Renal cortex interstitium (tissue), 15 donors: ENCODE data around the gene SLC17A6. TPM values are rescaled to one million over a fixed set of nuclear protein-coding genes. Genes with fewer than 3 reads are reported as not detected.

Experiments
- DNase-seq, 11 donors: peaks; one replicate each; pipeline ENCODE4 v3.0.0-alpha.2; 2013; ENCODE audit warnings: low read depth in 9 of 11, low spot score in 4 of 11; ENCODE audit errors: extremely low read depth in 1 of 11
- long read RNA-seq, 16 experiments: transcript quantifications; one replicate each; lab custom pipeline, GENCODE V29; 2026
- polyA plus RNA-seq, 3 donors: library from polyadenylated mRNA; unstranded; fragments of 120-200 nt; gene quantifications; one replicate each; pipeline ENCODE4 v1.2.1, GENCODE V29; 2013; ENCODE audit not compliant: insufficient read length in 3 of 3

The SLC17A6 gene
- under 1 TPM in 1 of 3 donors, not detected in 2; 0.03 TPM for polyA plus RNA-seq
- long read RNA-seq, donor 1 = 0 reads
- long read RNA-seq, donor 2 = 0 reads
- long read RNA-seq, donor 3 = 0 reads
- long read RNA-seq, donor 4 = 0 reads
- long read RNA-seq, donor 5 = 0 reads
- long read RNA-seq, donor 6 = 0 reads
- long read RNA-seq, donor 7 = 0 reads
- long read RNA-seq, donor 8 = 0 reads
- long read RNA-seq, donor 9 = 0 reads
- long read RNA-seq, donor 10 = 0 reads
- long read RNA-seq, donor 11 = 0 reads
- long read RNA-seq, donor 12 = 0 reads
- long read RNA-seq, donor 13 = 0 reads
- long read RNA-seq, donor 14 = 0 reads
- long read RNA-seq, donor 15 = 0 reads
- long read RNA-seq, donor 16 = 0 reads

DNA sequence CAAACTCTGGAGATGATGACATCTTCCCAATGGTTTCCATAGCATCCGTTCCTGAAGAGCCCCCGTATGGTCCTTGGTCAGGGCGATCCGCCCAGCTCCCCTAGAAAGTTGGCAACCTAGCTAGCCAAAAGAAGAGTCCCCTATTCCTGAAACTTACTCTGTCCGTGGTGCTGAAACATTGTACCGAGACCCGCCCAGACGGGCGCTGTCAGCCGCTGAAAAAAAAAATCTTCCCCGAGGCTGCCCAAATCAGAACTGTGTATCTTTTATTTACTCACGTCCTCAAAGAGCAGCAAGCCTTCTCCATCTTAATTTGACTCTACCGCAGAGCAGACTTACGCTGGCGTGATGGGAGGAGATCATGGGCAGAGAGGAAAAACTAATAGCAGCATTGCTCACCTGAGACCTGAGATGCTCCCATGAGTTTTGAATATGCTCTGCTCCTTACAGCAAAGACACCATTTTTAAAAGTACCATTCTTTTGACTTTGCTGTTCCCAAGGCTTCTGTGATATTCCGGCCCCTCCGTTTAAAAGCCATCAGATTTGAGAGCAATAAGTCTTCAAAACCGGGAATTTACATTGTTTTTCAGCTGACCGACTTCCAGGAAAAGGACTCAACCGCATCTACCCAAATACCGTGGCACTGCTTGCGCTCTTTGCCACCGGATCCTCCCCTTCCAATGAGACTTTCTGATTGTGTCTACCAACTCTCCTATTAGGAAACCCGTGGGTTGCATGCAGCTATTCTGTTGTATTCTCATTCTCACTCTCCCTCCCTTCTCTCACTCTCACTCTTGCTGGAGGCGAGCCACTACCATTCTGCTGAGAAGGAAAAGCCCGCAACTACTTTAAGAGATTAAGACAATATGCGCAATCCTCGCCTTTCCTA lies at the start of gene SLC17A6:
Gene SLC17A6, plus strand, starts transcription at position 786 of the 890 bp plus-strand sequence. CDS start 153 bp downstream, outside the sequence.
- peak; percentile 33 to 73 (median 50) for DNase-seq

DNA sequence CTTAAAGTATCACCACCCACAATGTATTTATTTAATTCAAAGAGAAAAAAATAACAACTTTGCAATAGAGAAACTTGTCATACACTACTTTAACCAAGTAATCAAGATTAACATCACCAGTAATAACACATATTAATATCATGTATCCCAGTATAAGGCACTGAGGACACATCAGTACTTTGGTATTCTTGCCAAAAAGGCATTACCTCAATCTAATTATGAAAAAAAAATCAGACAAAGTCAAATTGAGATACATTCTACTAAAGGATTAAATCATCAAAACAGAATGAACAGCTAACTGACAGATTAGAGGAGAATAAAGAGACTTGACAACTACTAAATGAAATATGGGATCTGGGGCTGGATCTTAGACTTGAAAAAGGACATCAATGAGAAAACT lies 35.8 kb upstream of the SLC17A6 start:
- DNase-seq = no peak

DNA sequence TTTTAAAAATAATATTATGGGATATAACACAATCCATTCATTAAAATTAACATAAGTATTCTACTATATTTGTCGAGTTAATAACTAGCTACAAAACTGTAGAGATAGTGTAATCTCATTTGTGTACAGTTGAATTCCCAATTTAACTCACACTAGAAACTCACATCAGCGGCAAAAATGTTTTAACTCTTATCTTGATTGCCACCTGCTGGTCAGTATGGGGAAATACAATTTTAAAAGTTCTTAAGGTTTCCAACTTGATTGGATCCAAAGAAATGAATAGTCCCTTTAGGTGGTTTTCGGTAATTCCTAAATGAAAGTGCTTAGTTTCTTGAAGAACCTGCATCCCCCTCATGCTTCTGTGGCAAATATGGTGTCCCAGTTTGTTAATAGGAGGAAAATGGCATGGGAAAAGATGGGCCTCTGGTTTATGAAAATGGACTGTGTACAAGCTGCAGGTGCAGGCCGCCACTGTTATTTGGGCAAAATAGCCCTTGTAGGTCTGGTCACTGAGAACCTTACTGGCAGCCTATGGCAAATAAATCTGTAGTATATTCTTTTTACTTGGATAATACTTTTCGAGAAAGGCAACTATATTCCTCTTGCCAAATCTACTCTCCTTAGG lies 33.7 kb upstream of the SLC17A6 start:
- peak in 5 of 11 donors; percentile 1 to 25 (median 7) for DNase-seq

DNA sequence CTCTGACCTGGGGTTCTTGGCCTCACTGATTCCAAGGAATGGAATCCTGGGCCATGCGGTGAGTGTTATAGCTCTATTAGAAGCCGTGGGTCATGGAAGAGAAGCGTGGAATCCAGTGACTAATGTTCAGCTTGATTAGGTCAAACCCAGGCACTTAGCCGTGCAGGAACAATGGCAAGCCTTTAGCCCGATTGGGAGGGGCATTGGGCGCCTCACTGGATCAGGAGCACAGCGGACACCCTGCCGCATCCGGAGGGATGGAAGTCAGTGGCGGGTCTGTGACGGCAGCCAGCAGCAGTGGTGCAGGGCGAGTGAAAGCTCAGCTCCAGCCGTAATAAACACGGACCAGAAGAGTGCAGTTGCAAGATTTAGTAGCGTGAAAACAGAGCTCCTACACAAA lies 20.5 kb upstream of the SLC17A6 start:
- no peak for DNase-seq

DNA sequence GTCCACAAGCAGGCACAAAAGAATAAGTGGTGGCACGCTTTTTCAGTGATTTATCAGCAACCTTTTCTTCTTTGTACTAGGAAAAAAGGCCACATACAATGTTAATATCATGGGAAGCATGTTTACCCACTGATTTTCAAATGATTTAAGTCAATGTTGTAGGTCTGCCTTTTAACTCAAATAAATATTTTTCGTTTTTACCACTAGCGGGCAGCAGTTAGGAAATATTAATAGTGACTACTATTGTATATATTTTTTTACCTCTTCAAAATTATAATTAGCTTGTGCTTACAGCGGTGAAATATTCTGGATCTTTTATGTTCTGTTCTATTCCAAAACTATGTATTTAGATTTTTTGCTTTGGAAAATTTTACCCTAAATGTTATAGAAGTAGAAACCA lies 6.4 kb upstream of the SLC17A6 start:
- DNase-seq = no peak

DNA sequence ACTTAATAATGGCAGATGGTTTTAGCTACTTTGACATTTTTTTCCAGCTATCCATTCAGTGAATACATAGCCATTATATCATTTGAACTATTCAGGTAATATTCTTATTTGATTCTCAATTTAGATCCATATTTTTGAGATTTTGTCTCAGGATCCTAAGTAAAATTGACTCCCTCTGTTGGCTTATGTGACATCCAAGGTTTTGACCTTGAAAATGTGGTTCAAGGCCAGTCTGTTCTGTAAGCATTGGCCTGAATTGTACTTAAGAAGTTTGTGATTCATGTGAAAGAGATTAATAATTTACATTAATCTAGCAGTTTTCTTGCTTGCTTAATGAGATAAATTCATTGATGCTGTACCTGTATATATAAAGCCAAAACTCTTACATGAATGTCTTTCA lies 1.6 kb upstream of the SLC17A6 start:
- no peak for DNase-seq

DNA sequence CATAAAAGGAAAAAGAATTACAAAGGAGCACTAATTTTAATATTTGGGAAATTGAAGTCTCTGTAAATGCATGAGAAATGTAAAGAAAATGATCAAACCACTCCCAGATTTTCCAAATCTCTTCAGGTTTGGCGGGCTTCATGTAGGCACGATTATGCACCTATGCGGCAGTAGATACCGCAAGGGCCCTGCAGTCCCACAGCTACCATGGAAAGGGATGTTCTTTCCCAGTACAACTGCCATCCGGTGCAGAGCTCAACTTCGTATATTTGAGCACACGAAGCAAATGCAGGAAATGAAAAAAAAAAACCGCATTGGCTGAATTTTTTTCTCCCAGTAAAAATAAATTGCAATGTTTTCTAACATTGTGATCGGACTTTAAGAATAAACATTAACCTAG lies 1.4 kb downstream of the SLC17A6 start:
- DNase-seq = no peak

DNA sequence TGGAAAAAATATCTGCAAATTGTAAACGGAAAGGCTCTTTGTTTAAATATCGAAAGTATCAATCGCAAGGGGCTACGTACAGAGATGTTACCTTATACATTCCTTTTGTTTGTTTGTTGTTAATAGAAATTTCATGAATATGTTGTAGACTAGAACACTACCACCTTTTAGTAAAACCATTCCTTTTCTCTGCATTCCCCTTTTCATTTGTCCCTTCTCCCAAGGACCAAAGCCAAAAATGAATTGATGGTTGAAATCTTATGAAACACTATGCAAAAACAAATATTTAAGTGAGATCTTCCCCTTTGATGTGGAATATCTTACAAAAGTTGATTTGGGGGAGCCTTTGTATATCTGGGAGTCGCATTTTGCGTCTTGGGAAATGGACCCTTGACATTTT lies 2.1 kb downstream of the SLC17A6 start:
- DNase-seq = no peak

DNA sequence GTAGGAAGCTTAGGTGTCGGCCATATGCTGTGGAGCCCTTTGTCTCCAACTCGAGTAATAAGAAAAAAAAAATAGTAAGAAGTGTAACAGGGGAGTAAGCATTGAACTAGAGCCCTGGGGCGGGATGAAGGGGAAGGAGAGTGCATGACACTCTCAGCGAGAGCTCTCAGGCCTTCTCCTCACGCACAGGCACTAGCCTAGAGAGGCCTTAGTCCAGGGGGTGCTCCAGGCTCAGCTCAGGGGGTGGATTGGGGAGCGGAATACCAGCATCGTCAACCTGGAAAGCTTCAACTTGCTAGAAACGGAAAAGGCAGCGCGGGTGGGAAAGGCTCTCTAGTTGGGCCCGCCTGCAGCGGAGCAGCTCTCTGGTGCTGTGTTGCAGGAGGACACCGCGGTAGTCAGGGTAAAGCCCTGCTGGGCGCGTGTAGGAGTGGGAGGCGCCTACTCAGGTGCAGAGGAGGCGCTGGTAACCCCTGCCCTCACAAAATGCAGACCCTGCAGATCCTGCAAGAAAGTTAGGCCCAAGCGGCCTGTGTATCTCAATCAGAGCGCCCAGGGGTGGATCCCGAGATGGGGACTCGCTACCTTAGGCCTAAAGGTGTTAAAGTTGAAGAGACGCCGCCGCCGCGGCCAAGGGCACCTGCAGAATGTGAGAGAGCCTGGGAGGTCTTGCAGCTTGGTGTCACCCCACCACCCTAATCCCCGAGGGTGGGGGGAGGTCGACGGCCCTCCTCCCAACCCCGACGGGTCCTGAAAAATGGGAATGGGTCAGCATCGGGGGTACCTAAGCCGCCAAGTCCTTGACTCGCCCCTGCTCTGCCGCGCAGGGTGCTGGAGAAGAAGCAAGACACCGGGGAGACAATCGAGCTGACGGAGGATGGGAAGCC lies 2.8 kb downstream of the SLC17A6 start:
- no peak for DNase-seq

DNA sequence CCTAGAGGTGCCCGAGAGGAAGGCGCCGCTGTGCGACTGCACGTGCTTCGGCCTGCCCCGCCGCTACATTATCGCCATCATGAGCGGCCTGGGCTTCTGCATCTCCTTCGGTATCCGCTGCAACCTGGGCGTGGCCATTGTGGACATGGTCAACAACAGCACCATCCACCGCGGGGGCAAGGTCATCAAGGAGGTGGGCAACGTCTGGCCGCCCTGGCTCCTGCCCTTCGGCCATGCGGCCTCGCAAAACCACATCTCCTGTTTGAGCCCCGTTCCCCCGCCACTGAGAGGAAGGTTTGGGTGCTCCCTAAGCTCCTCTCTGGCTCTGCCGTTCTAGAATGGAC lies 3.4 kb downstream of the SLC17A6 start:
- DNase-seq = no peak

DNA sequence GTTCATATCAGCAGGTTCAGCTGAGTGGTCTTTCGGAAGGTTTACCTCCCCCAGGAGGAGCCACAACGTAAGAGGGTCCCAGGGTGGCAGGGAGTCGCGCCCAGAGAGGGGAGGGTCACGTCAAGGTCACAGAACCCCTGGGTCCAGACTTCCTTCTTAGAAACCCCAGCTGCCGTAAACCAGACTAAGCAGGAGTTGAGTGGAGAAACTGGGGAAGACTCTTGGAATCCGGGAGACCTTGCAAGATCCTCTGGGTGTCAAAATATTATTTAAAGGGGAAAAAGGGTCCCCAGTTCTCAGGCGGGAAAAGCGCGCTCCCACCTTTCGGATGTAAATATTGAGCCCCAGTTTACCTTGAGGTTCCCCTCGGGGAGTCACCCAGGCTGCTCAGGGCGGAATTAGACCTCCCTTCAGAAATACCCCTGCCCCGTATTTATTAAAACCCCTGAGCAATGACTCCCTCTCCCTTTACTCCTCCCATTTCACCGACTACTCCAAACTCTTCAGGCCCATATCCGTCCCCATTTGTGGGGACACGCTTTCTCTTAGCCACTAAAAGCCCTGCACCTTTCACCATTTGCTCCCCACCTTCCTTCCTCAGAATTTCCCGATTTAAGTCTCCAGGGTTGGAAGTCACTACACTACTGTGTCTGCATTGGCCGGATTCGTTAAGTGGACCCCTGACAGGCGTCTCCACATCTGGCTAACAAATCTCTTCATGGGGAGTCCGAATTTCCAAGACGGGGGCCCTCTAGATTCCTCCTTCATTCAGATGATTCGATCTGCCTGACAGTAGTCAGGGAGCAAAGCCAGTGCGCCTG lies 4.2 kb downstream of the SLC17A6 start:
- DNase-seq = no peak

DNA sequence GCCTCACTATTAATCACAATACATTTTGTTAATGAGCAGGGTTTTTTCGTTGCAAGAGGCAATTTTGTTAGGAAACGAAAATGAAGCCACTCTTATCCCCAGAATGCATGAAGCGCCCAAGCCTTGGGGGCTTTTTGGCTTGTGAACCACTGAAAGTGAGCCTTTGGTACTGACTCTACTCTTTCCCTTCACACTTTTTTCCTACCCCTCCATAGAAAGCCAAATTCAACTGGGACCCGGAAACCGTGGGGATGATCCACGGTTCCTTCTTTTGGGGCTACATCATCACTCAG lies 4.8 kb downstream of the SLC17A6 start:
- no peak for DNase-seq

DNA sequence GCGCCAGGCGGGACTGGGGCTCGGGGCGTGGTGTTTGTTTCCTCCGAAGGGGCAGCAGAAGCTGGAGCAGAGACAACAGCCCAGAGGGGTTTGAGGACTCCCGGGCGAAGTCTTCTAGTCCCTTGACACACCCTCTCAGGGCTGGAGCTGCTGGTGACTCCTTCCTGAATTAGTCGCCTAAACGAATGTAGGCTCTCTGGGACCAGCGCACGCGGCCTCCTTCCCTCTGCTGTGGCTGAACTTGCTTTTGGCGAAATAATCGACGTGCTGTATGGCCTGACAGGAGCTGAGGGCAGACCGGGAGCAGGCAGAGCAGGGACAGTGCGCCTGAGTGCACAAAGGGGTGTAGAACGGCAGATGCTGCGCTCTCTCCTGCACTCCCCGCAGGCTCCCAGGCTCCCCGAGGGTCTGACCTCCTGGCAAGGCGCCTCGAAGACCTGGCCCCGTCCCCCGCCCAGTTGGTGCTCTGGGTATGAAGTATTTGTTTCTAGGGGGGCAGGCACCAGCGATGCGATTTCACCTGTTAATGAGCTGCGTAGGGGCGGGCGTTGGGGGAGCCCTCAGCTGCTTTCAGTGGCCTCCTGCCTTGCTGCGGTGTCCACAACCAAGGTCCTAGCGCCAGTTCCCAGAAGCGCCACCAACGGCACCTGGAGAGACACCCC lies 5.3 kb downstream of the SLC17A6 start:
- DNase-seq = no peak

DNA sequence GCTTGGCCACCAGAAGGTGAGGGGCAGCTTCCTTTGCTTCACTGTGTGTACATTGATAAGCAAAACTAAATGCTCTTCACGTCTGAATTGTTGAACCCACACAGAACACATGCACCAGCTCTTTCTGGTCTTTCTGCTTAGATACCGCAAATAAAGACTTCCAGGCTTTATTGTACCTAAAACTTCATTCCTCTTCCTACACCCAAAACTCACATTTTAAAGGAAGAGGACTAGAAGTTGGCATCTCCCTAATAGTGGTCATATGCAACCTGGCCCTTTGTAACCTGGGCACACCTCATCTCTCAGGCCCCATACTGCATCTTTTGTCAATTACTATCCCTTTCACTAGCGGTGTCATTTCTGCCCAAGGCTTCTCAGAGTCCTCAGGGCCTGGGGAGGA lies 5.9 kb downstream of the SLC17A6 start:
- no peak for DNase-seq

DNA sequence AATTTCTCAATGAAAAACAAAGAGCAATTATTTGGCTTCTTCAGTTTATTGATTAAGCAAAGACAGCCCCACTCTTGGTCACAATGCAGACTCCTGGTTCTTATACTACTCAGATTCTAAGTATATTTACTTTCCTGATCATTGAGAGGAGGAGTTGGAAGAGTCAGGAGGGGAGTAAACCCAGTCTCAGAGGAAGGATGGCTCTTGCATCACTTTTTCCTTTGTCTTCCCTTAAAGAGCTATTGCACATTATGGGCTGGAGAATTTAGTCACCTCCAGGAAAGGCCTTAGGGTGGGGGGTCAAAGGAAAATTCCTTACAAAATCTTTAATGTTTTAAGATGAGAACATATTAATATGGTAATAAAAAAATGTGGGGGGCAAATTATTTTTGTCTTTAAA lies 8.1 kb downstream of the SLC17A6 start:
- no peak for DNase-seq

DNA sequence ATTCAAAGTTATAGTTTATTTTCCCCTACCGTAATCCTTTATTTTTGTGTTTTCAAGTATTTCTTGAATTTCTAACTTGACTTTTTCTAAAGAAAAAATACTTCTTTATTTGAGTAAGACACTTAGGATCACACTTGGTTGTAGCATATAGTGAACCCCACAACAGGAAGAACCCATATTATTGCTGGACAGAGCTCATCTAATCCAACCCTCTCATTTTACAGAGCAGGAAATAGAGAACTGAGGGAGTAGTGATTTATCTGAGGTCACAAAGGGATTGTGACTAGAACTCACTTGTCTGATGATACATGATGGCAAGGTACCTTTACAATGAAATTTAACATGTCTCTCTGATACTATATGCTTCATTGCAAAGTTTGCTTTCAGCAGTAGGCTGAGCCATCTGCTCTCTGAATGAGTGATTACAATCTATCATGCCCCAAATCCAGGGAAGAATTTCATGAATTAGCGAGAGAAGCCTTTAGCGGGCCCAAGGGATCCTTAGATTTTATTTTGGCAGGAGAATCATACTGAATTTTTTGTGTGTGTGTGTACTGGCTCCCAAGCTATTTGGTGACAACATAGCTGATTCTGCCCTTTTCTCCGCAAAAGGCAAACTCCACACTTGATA lies 9.8 kb downstream of the SLC17A6 start:
- no peak for DNase-seq

DNA sequence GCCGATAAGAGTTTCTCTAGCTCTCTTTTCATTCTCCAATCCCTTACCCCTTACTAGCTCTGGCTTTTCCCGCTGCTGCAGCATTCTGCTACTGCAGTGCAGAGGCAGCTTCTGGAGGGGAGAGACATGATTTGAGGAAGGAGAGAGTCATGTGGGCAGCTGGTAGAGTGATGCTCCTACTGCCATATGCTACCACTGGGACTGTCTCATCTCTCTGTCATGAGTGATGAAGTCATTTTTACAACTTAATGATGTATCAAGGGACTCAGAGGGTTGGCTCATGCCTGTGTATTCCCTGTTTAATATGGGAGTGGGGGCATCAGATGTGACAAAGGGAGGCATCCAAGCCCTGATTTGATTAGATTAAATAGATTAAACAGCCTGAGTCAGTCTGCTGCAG lies 11.3 kb downstream of the SLC17A6 start:
- no peak for DNase-seq

DNA sequence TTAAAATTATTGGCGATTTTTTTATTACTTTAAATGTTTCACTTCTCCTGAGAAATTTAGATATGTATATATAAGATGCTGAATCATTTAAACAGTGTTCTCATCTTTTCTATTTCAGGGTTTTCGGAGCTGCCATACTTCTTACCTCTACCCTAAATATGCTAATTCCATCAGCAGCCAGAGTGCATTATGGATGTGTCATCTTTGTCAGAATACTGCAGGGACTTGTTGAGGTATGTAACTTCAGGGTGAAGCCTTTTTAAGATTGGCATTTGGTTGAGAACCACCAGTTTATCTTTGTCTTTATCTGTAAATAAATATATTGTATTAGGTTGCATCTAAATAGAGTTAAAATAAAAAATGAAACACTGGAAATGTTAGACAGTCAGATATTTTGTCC lies 21.1 kb downstream of the SLC17A6 start:
- no peak for DNase-seq
